ENCODE measurements around the gene MISP. TPM values are rescaled to one million over a fixed set of nuclear protein-coding genes. Genes with fewer than 3 reads are reported as not detected.

The MISP gene
- total RNA-seq, 4 donors from 2014 or later = not detected

- no peak for TF ChIP-seq CTCF (IDR thresholded peaks at IDR 0.05; ENCODE audit: low read depth)
Observed at GRCh38 chr19:752652-753517, 2.0 kb downstream of the MISP start.

GRCh38 chr19:754530-754929 is 3.6 kb downstream of the MISP start:
- no peak for TF ChIP-seq CTCF (IDR thresholded peaks at IDR 0.05; ENCODE audit: low read depth)

GRCh38 chr19:755063-755462 is 4.2 kb downstream of the MISP start:
- no peak for TF ChIP-seq CTCF (IDR thresholded peaks at IDR 0.05; ENCODE audit: low read depth)

- no peak for TF ChIP-seq CTCF (IDR thresholded peaks at IDR 0.05; ENCODE audit: low read depth)
Observed at GRCh38 chr19:756236-756635, 5.3 kb downstream of the MISP start.

- no peak for TF ChIP-seq CTCF (IDR thresholded peaks at IDR 0.05; ENCODE audit: low read depth)
Observed at GRCh38 chr19:756821-757688, 6.1 kb downstream of the MISP start.

GRCh38 chr19:757811-758668 is 7.1 kb downstream of the MISP start:
- TF ChIP-seq CTCF (IDR thresholded peaks at IDR 0.05; ENCODE audit: low read depth) = no peak

Data from subcutaneous adipose tissue (tissue), 4 donors.